Measurements from ENCODE around the gene EPAS1.

The EPAS1 gene

DNA sequence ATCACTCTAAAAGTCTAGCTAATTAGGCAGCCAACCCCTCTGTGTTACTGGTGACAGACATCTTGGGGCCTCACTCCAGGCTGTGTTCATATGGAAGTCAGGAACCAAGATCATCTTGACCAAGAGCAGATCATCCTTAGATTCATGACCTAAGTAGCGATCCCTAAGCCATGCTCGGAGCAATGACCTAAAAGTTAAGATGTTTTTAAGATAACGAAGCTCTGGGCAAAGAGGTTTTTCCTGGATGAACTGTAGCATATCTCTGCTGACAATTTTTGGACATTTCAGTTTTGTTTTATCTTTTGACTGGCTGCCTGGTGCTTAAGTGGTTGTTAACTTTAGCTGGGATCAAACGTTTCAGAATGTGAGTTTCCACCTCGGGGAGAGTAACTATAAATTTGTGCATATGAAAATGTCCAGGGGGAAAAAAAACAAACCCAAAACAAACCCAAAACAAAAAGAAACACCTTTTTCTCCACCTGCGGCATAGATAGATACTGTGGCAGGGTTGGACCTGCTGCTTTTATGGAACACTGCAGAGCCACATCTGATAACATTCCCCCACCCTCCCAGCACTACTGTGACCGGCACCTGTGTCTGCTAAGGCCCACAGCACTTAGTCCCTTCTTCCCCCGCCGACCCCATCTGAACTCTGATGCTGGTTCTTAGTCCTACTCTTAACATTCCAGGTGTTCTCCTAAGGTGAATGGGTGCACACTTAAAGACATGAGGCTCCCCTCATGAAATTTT lies 45.5 kb downstream of the EPAS1 start:
- no peak for DNase-seq

DNA sequence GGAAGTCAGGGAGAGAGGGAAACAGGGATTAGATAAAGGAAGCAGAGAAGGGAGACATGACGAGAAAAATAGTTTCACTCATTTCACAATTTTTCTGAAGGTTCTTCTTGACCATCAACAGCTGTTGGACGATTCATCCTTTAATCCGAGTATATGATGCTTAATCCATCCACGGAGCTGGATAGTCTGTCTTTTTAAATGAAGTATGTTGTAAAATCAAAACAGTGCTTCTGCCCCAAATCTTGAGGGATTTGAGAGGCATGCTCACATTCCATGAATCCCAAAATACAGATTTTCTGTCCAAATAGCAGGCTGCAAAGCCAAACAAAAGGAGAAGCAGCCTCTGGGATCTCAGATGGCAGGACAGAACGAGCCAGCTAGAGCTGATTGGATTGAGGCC lies 47.5 kb downstream of the EPAS1 start:
- DNase-seq: no peak

DNA sequence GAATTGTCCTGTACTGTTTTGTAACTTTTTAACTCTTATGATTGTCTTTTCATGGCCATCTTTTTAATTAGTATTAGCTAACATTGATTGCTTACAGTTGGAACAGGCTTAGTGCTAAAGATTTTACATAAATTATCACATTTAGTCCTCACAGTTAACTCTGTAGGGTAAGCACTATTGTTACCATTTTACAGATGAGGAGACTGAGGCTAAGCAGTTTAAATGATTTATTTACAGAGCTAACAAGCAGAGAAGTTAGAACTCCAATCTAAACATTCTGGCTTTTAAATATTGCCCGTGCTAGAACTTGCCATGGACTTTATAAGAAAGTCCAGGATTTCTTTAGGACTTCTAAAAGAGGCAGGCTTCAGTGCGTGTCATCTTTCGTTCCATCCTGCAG lies 48.6 kb downstream of the EPAS1 start:
- DNase-seq: no peak

DNA sequence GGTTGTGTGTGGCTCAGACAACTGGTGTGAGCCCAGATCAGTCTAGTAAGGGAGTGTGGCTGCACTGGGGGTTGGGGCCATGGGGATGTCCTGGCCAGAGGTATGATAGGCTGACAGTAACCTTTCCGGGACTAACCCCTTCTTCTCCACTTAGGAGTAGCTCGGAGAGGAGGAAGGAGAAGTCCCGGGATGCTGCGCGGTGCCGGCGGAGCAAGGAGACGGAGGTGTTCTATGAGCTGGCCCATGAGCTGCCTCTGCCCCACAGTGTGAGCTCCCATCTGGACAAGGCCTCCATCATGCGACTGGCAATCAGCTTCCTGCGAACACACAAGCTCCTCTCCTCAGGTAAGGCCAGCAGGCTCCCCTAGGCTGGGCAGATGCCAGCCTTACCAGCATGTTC lies 49.5 kb downstream of the EPAS1 start:
- DNase-seq: no peak

DNA sequence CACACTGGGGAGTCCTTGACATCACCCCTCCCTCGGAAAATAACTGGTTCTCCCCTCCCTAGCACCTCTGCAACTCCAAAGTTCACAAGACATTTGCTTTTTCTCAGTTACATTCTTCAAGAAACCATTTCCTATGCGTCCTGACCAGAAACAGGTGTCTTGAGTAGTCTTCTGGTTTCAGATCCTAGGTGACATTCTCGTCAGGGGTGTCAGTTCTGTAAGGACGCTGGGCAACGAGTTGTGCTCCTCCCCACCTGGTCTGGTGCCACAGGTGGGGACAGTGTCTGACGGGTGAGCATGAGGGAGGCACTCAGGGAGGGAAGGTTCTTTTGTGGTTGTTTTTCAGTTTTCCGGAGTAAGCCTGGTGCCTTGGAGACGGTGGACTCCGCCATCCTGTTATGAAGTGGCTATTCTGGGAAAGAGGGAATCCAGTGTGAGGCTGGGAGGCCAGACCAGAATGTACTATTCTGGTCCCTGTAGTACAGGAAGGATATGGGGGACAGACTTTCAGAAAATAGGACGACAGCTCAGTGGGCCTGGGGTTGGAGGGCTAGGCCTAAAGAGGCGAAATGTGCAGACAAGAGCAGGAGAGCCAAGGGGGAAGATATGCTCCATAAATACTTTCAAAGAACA lies 50.6 kb downstream of the EPAS1 start:
- DNase-seq: no peak

DNA sequence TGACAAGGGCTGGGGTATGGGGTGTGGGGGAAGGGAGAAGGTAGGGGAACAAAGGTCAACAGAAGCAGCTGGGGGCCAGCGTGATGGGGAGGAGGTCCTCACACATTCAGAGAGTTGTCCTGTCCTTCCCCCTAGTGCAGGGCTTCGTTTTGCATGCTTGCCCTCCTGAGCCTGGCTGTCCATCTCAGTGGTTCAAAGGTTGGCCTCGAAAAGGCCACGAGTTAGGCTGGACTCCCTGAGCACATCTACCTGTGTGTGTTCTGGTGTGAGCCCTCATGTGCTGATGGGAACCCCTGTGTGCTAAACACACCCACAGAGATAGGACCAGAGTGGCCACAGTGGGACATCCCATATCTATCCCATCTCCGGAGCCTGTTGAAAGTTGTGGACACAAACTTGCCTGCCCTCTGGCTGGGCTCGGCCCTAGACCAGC lies 51.9 kb downstream of the EPAS1 start:
- no peak for DNase-seq

DNA sequence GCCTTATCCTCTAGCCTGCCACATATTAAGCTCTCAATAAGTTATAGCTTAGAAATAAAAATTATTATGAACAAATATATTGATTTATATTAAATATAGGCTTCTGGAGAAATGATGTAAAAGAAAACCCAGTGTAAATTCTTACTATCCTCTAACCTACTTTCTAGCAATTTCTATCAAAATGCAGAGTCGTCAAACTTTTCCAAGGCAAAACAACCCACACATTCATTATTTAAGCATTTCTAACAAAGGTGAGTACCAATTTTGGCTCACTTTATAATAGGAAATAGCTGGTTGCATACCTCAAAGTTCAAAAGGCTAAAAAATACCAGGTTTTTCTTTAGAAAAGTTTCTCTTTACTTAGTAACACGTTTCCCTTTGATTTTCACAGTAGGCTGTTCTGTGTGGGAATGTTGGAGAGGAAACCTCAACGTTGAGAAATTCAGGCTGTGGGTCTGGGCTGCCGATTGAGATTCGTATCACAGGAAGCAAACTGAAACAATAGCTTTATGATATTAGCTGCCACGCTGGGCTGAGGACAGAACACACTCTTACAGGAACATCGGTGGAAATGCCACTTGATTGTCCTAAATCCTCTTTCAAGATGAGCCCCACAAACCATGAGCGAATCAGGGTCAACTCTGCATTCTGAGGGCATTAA lies 53.0 kb downstream of the EPAS1 start:
- DNase-seq: peak; percentile 10

DNA sequence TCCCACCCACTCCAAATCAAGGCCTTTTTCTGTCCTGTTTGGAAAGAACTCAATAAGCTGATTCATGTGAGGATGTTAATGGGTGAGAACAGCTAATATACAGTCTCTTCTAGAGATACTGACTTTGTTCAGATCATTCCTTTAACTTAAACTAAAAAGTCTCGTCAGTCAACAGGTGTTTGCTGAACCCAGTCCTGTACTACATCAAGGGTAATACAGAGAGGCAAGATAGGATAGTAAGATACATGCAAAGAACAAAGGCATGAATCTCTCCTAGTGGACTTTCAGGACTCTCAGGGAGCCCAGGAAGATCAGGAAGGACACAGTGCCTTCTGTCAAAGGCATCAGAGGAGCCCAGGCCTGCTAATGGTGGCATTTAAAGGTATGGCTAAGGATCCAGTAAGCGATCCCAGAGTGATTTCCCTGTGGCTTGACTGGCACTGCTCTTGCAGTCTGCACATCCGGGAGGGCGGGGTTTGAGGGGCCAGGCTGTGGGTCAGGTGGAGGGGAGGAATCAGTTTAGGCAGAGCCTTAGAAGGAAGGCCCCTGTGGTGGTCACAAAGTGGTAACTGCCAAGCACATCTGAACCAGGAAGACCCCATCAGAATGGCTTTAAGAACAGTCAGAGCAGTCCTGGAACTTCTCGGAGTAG lies 54.0 kb downstream of the EPAS1 start:
- peak; percentile 41 for DNase-seq

DNA sequence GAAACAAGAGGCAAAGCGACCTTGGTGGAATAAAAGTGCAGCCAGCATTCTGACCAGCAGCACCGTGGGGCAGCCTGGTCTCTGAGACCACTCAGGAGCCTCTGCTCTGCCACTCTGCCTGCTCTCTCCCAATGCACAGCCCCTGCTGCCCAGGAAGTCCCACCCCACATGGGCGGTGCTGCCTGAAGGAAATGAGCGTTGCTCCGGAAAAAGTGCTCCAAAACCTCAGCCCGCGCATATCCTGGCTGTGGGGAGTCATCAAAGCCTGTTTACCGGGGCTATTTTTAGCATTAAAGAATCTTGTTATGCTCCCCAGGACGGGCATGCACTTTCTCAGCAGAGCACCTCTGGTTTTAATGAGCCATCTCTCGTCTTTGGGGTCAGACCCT lies 54.5 kb downstream of the EPAS1 start:
- peak; percentile 81 for DNase-seq

DNA sequence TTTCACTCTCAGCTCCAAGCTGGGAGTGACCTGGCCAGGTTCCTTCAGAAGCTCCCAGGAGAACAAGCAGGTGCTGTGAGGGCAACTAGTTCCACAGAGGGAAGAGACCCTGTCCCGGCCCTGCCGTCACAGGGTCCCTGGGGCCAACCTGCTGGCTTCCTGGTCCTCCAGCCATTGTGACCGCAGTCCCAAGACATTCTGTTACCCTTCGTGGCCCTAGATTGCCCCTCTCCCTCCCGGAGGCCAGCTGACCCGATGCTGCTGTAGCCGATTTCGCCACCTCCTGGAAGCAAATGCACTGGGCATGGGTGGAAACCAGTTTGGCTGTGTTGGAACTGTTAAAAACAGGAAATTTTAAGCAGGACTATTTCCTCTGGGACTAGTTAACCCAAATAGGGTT lies 55.4 kb downstream of the EPAS1 start:
- no peak for DNase-seq

DNA sequence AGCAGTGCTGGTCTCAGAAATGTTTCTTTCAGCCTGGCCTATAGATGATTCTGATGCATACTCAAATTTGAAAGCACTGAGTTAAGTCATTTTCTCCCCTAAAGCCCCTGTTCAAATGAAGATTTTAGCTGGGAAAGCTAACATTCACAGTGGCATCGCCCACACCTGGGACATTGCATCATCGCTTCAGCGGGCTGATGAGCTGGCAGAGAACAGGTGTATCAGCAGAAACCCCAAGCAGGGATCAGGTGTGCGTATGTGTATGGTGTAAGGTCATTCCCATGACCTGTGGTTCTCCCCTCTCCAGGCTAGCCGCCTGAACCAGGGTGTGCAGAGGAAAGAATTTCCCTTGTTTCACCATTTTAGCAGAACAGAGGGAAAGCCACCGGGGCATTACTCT lies 56.3 kb downstream of the EPAS1 start:
- no peak for DNase-seq

DNA sequence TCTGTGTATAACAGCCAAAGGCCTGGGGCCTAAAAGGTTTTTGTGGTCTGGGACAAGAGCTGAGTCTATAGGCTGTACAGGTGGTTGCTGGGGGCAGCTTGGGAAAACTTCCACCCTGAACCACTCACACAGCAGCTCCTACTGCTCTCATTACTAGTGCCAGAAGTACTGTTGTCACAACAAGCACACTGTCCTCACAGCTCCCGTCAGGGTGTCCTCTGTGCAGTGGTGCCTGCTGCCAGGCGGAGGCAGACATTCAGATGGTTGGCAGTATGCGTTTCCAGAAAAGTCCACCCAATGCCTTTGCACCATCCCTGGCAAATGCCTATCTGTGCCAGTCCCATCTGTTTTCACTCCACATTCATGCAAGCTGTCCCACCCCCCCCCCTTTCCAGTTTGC lies 58.5 kb downstream of the EPAS1 start:
- DNase-seq: no peak

DNA sequence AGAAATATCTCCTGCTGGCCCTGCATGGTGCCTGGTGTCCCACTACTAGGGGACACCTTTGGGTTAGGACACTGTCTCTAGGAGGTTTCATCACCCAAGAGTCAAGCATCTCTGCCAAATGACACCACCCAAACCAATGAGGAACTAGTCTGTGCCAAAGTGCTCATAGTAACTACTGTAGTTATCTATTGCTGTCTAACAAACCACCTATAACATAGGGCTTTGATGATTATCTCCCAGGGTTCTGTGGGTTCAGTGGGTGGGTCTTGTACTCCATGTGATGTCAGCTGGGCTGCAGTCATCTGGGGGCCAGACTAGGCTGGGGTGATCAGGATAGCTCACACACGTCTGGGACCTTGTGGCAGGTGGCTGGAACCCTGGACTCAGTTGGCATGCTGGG lies 59.8 kb downstream of the EPAS1 start:
- DNase-seq: no peak

DNA sequence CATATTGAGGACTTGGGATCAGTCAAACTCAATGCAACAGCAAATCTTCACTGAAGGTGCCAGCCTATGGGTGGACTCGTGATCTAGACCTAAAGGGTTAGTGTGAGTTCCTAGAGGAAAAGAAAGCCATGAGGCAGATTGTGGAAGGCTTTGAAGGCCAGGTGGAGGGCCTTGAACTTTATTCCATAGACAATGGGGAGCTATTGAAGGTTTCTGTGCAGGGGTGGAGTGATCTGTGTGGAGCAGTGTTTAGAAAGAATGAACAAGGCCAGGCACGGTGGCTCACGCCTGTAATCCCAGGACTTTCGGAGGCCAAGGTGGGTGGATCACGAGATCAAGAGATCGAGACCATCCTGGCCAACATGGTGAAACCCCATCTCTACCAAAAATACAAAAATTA lies 61.5 kb downstream of the EPAS1 start:
- no peak for DNase-seq

DNA sequence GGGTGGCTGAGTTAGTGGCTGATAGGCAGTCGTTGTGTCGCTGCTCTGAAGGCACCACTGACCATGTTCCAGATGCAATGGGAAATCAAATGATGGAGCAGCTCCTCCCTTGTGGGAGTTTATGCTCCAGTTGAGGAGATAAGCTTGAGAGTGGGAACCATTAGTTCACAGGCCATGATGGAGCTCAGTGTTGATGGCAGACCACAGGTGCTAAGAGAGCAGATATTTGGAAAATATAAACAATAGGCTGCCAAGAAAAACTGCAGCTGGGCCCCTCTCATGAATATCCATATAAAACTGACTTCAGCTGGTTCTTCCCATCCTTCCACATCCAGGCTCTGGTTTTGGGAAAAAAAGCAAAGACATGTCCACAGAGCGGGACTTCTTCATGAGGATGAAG lies 63.1 kb downstream of the EPAS1 start:
- no peak for DNase-seq

DNA sequence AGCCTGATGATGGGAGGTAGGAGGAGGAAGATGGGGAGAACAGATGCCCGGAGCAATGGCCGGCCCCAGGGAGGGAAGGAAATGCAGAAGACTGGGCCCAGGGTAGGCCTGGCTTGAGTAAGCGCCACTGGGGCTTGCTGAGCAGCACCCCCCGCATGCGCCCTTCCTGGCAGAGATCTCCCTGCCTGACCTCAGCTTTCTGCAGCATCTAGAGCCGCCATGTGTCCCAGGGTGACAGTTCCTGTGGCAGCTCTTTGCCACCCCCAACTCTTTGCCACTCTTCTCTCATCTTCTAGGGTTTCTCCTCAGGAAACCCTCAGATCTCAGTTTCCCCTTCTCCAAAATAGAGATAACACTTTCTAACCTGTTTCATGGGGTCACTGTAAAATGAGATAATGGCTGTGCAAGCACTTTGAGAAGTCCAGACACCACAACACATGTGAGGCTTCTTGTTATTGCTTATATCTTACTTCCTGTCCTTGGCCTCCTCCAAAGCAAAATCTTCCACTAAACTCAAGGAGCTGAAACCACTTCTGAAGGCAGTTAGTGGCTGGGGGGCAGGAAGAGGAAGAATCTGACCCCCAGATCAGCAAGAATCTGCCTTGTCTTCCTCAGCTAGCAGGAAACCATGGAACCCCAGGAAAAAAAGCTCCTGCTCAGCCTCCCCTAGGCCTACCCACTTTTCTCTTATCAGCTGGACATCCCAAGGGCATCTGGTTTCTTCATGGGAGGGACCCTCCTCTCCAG lies 64.9 kb downstream of the EPAS1 start:
- no peak for DNase-seq

DNA sequence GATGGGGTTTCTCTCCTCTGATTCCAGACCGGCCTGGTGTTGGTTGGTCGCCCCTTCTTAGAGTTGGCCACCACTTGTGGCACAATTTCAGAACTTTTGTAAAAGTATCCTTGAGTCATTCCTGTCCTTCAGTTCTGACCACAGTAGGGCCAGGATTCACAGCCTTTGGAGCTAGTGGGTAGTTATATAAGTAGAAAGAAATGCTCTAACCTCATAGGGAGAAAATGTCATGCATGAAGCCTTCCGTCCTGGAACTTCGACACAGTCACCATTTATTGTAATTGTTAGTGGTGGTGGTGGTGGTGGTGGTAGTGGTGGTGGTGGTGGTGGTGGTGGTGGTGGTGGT lies 65.4 kb downstream of the EPAS1 start:
- DNase-seq: no peak

DNA sequence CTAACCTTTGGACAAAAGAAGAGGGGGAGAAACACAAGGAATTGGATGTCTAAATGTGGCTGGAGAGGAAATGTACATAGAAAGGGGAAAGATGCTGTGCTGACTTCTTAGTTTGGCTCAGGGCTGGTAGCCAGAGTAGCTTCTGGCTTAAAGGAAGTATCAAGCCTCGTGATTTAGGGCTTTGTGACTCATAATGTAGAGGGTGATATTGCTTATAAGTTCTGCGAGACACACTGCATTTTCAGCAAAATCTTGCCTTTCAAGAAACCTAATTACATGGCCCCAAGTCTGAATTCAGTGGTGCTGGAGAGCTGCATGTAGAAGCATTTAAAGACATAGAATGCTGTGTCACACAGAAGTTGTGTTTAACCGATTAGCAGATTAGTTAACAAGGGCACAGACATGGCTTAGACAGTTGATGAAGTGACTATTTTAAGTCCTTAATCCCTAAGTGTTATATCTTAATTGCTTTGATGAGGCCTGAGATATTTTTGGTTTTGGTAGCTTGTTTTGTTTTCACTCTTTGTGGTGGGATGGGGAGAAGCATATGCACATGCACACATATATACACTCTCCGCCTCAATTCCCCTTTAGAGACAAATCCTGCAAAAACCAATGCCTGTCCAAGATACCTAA lies 66.4 kb downstream of the EPAS1 start:
- DNase-seq: peak; percentile 14

DNA sequence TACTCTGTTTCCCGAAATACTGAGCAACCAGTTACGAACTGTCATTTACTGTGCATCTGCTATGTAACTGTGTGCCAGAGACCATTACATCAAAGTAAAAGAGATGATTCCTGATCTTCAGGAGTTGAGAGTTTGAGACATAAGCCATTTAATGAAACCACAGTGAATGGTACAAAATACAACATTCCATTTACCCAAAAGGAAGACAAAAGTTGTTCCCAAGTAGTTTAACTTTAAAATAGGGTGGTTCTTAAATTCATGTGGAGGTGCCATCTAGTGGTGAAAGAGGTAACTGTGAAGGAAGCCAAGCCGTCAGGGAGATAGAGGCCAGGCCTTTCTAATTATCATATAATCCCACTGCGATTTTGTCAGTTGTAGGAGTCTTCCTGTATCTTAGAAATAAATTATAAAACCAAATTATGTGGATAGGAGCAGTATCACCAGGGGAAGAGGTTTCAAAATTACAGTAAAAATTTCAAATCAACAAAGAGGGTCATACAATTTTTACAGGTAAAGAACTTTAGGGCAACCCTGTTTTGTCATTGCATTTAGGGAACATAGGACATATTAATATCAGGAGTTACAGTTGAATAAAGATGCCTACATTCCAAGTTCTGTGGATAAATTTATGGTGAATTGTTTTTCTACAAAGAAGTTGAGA lies 67.7 kb downstream of the EPAS1 start:
- peak; percentile 41 for DNase-seq

DNA sequence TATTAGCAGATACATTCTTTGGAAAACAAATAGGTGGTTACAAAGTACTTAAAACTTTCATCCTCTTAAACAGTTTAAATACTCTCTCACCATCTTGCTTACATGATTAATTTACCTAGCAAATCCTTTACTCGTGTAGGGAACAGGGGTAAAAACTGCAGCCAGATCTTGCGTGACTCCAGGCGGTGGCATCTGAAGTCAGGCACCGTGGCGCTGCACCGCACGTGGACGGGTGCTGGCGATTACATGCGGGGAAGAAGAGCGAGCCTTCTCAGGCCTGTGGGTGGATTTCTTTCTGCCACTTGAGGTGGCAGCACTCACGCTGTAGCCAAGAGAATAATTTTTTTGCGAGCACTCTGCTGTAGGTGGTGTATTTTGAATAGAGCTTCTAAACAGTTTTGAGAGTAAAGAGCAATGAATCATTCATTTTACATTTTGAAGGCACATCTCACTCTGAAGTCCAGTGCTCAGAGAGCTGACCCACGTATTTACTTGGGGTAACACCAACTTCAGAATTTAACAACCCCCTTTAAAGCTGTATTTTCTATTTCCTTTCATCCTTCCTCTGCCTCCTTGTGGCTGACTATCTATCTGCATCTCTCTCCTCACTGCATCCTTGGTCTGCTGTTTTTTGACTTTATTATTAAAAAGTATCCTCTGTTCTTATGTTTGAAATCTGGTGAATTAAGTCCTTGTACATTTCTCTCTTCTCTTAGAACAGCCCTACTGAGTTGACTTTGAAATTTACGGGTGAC lies 68.9 kb downstream of the EPAS1 start:
- DNase-seq: no peak

DNA sequence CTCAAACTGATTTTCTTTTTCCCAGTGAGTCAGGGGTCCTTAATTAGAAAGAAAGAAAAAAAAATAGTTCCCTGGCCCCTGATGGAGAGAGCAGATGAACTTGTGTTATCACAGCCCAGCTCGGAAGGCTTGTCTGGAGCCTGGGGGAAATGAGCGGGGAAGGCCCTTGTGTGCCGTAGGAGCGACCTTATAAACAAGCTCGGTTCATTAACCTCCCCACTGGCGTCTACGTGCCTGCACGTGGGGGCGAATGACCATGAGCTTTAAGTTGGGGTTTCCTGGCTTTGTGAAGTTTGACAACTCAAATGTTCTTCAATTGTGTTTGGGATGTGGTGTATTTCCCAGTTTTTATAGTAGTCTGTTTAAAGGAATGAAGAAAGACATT lies 69.5 kb downstream of the EPAS1 start:
- DNase-seq: no peak

All from CD4-positive, alpha-beta T cell treated with Interleukin-6 for 4 hours (primary cell).